Body of pancreas (tissue), 4 donors: Measurements from ENCODE around the gene KLHL6. TPM values are rescaled to one million over a fixed set of nuclear protein-coding genes. Genes with fewer than 3 reads are reported as not detected.
A peak's percentile ranks its signal among the peaks of the same experiment; 100 is the strongest.

Experiments
- ATAC-seq: fragments of 150-250 bp; one replicate; pipeline ENCODE4 v1.9.1; 2016
- DNase-seq, 4 donors: peaks; one replicate each; pipeline ENCODE4 v3.0.0-alpha.2; 2019
- H3K27ac ChIP-seq, 4 donors: fragments of 200-600 bp; sonication (generic); 1 replicate in 3 of 4; 2 replicates in 1 of 4; pipeline versions ENCODE4 v1.5.1 to v1.6.1; 2016 to 2019; ENCODE audit warnings: mild to moderate bottlenecking in 1 of 4, mixed read lengths in 1 of 4, moderate library complexity in 1 of 4
- H3K27me3 ChIP-seq, 2 donors: fragments of 200-600 bp; sonication (generic); one replicate each; pipeline ENCODE4 v1.6.0; 2016; ENCODE audit warnings: mild to moderate bottlenecking in 1 of 2
- H3K36me3 ChIP-seq, 2 donors: fragments of 200-600 bp; sonication (generic); replicated peaks in 1 of 2; 2 replicates each; pipeline ENCODE4 v1.5.1; 2016; ENCODE audit warnings: low read depth in 2 of 2; ENCODE audit not compliant: insufficient read depth in 1 of 2
- H3K4me1 ChIP-seq: fragments of 200-600 bp; sonication (generic); one replicate; pipeline ENCODE4 v1.6.0; 2016
- H3K4me3 ChIP-seq, 2 donors: fragments of 200-600 bp; sonication (generic); 1 replicate in 1 of 2; 2 replicates in 1 of 2; pipeline ENCODE4 v1.5.1; 2016 to 2019
- H3K9me3 ChIP-seq, 3 donors: fragments of 200-600 bp; sonication (generic); 1 replicate in 2 of 3; 2 replicates in 1 of 3; pipeline ENCODE4 v1.5.1; 2016
- POLR2A ChIP-seq, 3 donors: fragments of 450-650 bp; IDR thresholded peaks; one replicate each; pipeline ENCODE4 v1.6.1; 2016; ENCODE audit warnings: antibody characterized with exemption in 3 of 3, mild to moderate bottlenecking in 2 of 3
- WGBS, 2 donors: methylation state at CpG; one replicate each; pipeline ENCODE4 v1.1.5; 2017; 5-methylcytosine and 5-hydroxymethylcytosine counted together
- intact Hi-C: fragments of 100-400 bp; cut with DNase I; formaldehyde crosslinking; loops from one replicate; pipeline ENCODE4 v1.15.1; 2023
- total RNA-seq, 2 donors: library from RNA; depleted of rRNA; stranded (reverse); fragments of >200 nt; gene quantifications; one replicate each; pipeline ENCODE4 v1.1.0, GENCODE V29; 2016
- TF ChIP-seq, protein P1 (sequence below), 7 experiments: fragments of 450-650 bp in 4 of 7; fragments of 200-600 bp in 3 of 7; sonication (generic) in 3 of 7; IDR thresholded peaks; one replicate each; pipeline ENCODE4 v1.5.1; 2016 to 2019; ENCODE audit warnings: antibody characterized with exemption in 7 of 7

KLHL6 gene
- total RNA-seq, 2 donors from 2014 or later = 1.6 TPM

GRCh38 chr3:183502237-183503181, 53.0 kb downstream of the KLHL6 start:
- ATAC-seq = no peak

DNA sequence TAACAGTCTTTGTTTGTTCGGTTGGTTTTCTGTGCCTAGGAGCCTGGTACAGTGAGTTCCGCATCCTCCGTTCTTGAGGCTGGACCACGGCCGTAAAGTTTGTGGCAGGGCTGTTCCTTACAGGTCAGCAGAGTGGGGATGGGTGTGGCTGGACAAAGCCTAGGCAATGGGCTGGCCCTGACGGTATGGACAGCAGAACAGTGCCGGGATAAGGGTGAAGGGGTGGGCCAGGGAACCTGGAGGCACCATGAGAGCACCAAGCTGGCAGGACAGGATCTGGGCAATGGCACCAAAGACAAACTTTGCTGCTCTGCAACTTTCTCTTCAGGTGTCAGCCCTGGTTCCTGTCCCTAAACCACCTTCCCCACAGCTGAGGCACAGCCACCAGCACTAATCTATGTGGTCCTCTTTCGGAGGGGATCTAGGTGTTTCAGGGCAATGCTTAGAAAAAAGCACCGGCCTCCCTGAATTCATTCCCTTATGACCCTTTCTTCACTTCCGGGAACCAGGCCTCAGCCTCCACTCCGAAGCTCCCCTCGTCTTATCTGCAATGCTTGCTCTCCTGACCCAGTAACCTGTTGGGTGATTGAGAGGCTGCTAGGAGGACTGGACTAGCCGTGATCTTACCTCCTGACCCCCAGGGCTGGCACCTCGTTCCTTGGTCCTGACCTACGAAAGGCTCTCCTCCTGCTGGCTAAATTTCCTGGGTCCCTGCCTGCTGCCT, 54.4 kb downstream of the KLHL6 start:
- Histone ChIP-seq H3K9me3 (no peaks in the 10 kb centered on the region), H3K27ac (no peak overlapping the region), H3K4me1 (no peaks in the 10 kb centered on the region), H3K27me3 (no peaks in the 10 kb centered on the region), H3K36me3 (no peaks in the 10 kb centered on the region), H3K4me3 (no peak overlapping the region)
- DNase-seq = no peak
- TF ChIP-seq POLR2A (IDR thresholded peaks at IDR 0.05) = no peak
- TF ChIP-seq, protein P1, sequence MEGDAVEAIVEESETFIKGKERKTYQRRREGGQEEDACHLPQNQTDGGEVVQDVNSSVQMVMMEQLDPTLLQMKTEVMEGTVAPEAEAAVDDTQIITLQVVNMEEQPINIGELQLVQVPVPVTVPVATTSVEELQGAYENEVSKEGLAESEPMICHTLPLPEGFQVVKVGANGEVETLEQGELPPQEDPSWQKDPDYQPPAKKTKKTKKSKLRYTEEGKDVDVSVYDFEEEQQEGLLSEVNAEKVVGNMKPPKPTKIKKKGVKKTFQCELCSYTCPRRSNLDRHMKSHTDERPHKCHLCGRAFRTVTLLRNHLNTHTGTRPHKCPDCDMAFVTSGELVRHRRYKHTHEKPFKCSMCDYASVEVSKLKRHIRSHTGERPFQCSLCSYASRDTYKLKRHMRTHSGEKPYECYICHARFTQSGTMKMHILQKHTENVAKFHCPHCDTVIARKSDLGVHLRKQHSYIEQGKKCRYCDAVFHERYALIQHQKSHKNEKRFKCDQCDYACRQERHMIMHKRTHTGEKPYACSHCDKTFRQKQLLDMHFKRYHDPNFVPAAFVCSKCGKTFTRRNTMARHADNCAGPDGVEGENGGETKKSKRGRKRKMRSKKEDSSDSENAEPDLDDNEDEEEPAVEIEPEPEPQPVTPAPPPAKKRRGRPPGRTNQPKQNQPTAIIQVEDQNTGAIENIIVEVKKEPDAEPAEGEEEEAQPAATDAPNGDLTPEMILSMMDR (IDR thresholded peaks at IDR 0.05) = no peak
- 88 to 91% methylated on average over 15 of the region's 15 CpGs for WGBS, 2 donors
- intact Hi-C loops = no loop called here
- ATAC-seq = no peak

More at GRCh38 chr3:183502237-183503181, 53.0 kb downstream of the KLHL6 start:
- H3K9me3 ChIP-seq = no peaks in the 10 kb centered on the region
- intact Hi-C loops = no loop called here
- H3K4me3 ChIP-seq = no peak overlapping the region
- no peaks in the 10 kb centered on the region for H3K36me3 ChIP-seq
- no peak for DNase-seq
- H3K4me1 ChIP-seq = no peaks in the 10 kb centered on the region
- TF ChIP-seq POLR2A (IDR thresholded peaks at IDR 0.05) = no peak
- TF ChIP-seq, protein P1 (IDR thresholded peaks at IDR 0.05) = peak in 2 of 7 experiments; percentile 9 to 14
- no peak overlapping the region for H3K27ac ChIP-seq
- 63 to 86% methylated on average over 4 to 7 of the region's 7 CpGs for WGBS, 2 donors
- no peaks in the 10 kb centered on the region for H3K27me3 ChIP-seq

DNA sequence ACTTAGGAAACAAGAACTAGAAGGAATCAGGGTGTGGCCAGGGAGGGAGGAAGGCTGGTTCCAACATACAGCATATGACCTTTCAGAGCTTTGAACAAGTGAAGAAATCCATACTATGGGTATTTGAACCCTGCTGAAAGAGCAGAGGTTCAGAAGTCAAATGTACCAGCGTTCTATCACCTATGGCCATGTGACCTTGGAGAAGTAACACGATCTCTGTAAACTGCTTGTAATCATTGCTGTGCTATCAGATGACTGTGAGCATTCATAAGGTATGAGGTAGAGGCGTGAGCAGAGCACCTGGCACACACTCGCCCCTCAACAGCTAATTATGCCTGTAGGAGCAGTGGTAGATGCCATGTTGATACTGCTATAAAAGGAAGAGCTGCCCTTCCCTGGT, 55.2 kb downstream of the KLHL6 start:
- intact Hi-C loops = no loop called here
- DNase-seq (no peak), ATAC-seq (no peak)
- TF ChIP-seq POLR2A (IDR thresholded peaks at IDR 0.05) = no peak
- TF ChIP-seq, protein P1 (IDR thresholded peaks at IDR 0.05) = no peak
- H3K4me3 ChIP-seq = no peak overlapping the region
- no peaks in the 10 kb centered on the region for H3K27me3 ChIP-seq
- H3K27ac ChIP-seq = no peak overlapping the region
- no peaks in the 10 kb centered on the region for H3K36me3 ChIP-seq
- WGBS, 2 donors = 40 to 51% methylated on average over 4 of the region's 4 CpGs
- no peaks in the 10 kb centered on the region for H3K4me1 ChIP-seq
- no peaks in the 10 kb centered on the region for H3K9me3 ChIP-seq

GRCh38 chr3:183498634-183499033, 56.9 kb downstream of the KLHL6 start:
- WGBS, 2 donors = 62 to 72% methylated on average over 6 of the region's 6 CpGs
- intact Hi-C loops = no loop called here
- Histone ChIP-seq H3K36me3 (no peaks in the 10 kb centered on the region), H3K27me3 (no peaks in the 10 kb centered on the region), H3K4me1 (no peaks in the 10 kb centered on the region), H3K9me3 (no peaks in the 10 kb centered on the region), H3K4me3 (no peak overlapping the region), H3K27ac (no peak overlapping the region)
- no peak for ATAC-seq
- no peak for DNase-seq
- TF ChIP-seq, protein P1 (IDR thresholded peaks at IDR 0.05) = no peak
- no peak for TF ChIP-seq POLR2A (IDR thresholded peaks at IDR 0.05)
